Brain microvascular endothelial cell (primary cell): ENCODE data around the gene NAT8.
"Not testable (repeated sequence)": the region's sequence is repeated elsewhere in the genome, so short reads cannot be mapped to it uniquely, and the experiment has no call there.

ENCODE experiments used
- DNase-seq: peaks from one replicate; pipeline ENCODE4 v3.0.0-alpha.2; 2020
- H3K27ac ChIP-seq: fragments of 250-450 bp; sonication (Bioruptor Pico); 2 replicates; pipeline ENCODE4 v1.5.1; 2020; ENCODE audit warnings: mild to moderate bottlenecking, moderate library complexity
- H3K27me3 ChIP-seq: fragments of 250-450 bp; sonication (Bioruptor Pico); replicated peaks from 2 replicates; pipeline ENCODE4 v1.5.1; 2020; ENCODE audit warnings: mild to moderate bottlenecking
- H3K36me3 ChIP-seq: fragments of 250-450 bp; sonication (Bioruptor Pico); replicated peaks from 2 replicates; pipeline ENCODE4 v1.5.1; 2020; ENCODE audit warnings: mild to moderate bottlenecking
- H3K4me3 ChIP-seq: 2 replicates; pipeline ENCODE4 v1.5.1; 2011; ENCODE audit warnings: low read depth, mild to moderate bottlenecking, control low read depth, low read length, moderate library complexity
- CTCF ChIP-seq: IDR thresholded peaks from 2 replicates; pipeline ENCODE4 v1.5.1; 2011; ENCODE audit warnings: low read depth, mild to moderate bottlenecking, moderate library complexity, low read length, control low read depth, inconsistent platforms; ENCODE audit errors: missing control alignments
- in situ Hi-C: cut with HindIII; loops from 2 replicates; pipeline ENCODE4 v1.10.0; 2017; ENCODE audit warnings: low sequenced_read_pairs, low pct_ligation_motif_present

The NAT8 gene

GRCh38 chr2:73651591-73652230 is 9.5 kb upstream of the NAT8 start:
- H3K4me3 ChIP-seq, result no peak overlapping the region
- peaks cover 2% of the 10 kb centered on the region for H3K27me3 ChIP-seq
- DNase-seq, result no peak
- H3K36me3 ChIP-seq, result no peaks in the 10 kb centered on the region
- TF ChIP-seq CTCF, result no peak
- in situ Hi-C loops, result no loop called here
- no peak overlapping the region for H3K27ac ChIP-seq

GRCh38 chr2:73647690-73648089 is 5.5 kb upstream of the NAT8 start:
- in situ Hi-C loops, H3K36me3 ChIP-seq, H3K4me3 ChIP-seq, H3K27me3 ChIP-seq, H3K27ac ChIP-seq, DNase-seq: not testable (repeated sequence)

- H3K27ac ChIP-seq, result no peak overlapping the region
- H3K4me3 ChIP-seq, result no peak overlapping the region
- in situ Hi-C loops, result no loop called here
- H3K27me3 ChIP-seq, result no peaks in the 10 kb centered on the region
- H3K36me3 ChIP-seq, result no peaks in the 10 kb centered on the region
- DNase-seq, result no peak
- TF ChIP-seq CTCF, result no peak
Measured at GRCh38 chr2:73641767-73642062, 507 bp downstream of the NAT8 start.

- H3K4me3 ChIP-seq, result no peak overlapping the region
- no peak for DNase-seq
- H3K27ac ChIP-seq, result no peak overlapping the region
- no peaks in the 10 kb centered on the region for H3K36me3 ChIP-seq
- in situ Hi-C loops, result no loop called here
- no peaks in the 10 kb centered on the region for H3K27me3 ChIP-seq
- no peak for TF ChIP-seq CTCF
Measured at GRCh38 chr2:73640946-73641766, 1.1 kb downstream of the NAT8 start.

- TF ChIP-seq CTCF, result no peak
- H3K27me3 ChIP-seq, result no peaks in the 10 kb centered on the region
- H3K27ac ChIP-seq, result no peak overlapping the region
- in situ Hi-C loops, result no loop called here
- H3K4me3 ChIP-seq, result no peak overlapping the region
- no peak for DNase-seq
- no peaks in the 10 kb centered on the region for H3K36me3 ChIP-seq
Measured at GRCh38 chr2:73640511-73640911, 1.7 kb downstream of the NAT8 start.

GRCh38 chr2:73638429-73638828 is 3.8 kb downstream of the NAT8 start:
- no peaks in the 10 kb centered on the region for H3K36me3 ChIP-seq
- DNase-seq, result no peak
- no peak for TF ChIP-seq CTCF
- no peak overlapping the region for H3K4me3 ChIP-seq
- no peak overlapping the region for H3K27ac ChIP-seq
- in situ Hi-C loops, result no loop called here
- H3K27me3 ChIP-seq, result no peaks in the 10 kb centered on the region

- H3K27ac ChIP-seq, DNase-seq, in situ Hi-C loops, H3K4me3 ChIP-seq, H3K27me3 ChIP-seq, H3K36me3 ChIP-seq: not testable (repeated sequence)
Measured at GRCh38 chr2:73636977-73637376, 5.2 kb downstream of the NAT8 start.
